COLO829 (cell line): ENCODE data around the gene HIP1.
"Not testable (repeated sequence)": the region's sequence is repeated elsewhere in the genome, so short reads cannot be mapped to it uniquely, and the experiment has no call there.

Experiments
- DNase-seq: peaks from one replicate; pipeline ENCODE4 v3.0.0; 2012; ENCODE audit warnings: low spot score

Gene HIP1

GRCh38 chr7:75738975-75739795 is 444 bp upstream of the HIP1 start:
- DNase-seq: peak; percentile 99

DNA sequence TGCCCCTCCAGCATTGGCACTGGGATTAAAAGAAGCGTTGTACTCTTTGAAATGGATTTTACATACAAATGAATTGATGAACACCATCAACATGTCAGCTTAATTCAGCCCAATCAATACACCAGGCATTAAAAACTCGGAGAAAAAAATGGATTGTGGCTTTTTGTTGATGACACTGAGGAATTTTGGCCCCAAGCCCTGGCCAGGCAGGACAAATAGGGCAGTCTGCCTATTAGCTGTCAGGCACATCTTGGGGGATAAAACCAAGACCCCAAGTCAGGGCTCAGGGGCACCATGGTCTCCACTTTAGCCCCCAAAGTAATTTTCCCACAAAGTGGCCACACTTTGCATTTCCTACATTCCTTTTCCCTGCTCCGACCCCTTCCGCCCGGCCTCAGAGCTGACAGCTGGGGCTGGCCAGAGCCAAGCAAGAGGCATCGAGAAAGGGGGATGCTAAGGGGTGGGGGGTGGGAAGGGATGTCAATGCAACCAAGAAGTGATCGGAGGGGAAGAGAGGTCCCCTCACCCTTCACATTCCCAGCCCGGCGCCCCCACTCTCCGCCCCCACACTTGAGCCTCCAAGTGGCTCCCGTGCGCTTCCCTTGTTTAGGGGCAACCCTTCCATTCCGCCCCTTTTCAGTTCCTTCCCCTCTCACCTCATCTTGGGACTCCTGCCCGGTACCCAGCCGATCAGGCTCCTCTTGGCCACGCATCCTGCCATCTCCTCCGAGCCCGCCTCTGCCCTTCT is 711 bp downstream of the HIP1 start:
- no peak for DNase-seq

GRCh38 chr7:75735581-75736350 is 3.0 kb downstream of the HIP1 start:
- no peak for DNase-seq

GRCh38 chr7:75734586-75735458 is 3.9 kb downstream of the HIP1 start:
- no peak for DNase-seq

- no peak for DNase-seq
These were observed 5.7 kb downstream of the HIP1 start for GRCh38 chr7:75732764-75733630.

- DNase-seq: no peak
These were observed 6.7 kb downstream of the HIP1 start for GRCh38 chr7:75732016-75732521.

DNA sequence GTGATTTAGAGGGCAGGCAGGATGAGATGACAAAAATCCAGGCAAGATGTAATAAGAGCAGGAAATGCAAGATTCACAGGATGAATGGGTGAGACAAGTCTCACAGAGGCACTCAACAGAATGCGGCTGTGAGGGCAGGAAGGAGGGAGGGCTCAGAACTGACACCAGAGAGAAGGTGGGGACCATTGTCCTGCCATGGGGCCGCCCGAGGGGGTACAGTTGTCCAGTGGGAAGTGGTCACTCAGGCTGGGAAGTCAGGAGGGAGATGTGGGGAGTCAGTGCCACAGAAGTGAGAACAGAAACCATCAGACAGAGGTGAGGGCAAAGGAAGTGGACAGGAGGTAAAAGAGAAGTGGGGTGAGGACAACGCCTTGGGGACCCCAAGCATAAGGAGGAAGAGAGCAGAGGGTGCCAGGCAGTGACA is 8.9 kb downstream of the HIP1 start:
- no peak for DNase-seq

- no peak for DNase-seq
These were observed 10.7 kb downstream of the HIP1 start for GRCh38 chr7:75727881-75728593.

DNA sequence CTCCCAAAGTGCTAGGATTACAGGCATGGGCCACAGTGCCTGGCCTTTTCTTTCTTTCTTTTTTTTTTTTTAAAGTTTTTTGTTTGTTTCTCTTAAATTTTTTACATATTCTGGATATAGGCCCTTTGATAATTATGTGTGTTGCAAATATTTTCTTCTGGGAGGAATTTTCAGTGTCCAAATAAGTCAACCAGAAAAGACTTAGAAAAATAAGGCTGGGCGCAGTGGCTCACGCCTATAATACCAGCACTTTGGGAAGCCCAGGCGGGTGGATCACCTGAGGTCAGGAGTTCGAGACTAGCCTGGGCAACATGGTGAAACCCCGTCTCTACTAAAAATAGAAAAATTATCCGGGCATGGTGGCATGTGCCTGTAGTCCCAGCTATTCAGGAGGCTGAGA is 11.4 kb downstream of the HIP1 start:
- not testable (repeated sequence) for DNase-seq

DNA sequence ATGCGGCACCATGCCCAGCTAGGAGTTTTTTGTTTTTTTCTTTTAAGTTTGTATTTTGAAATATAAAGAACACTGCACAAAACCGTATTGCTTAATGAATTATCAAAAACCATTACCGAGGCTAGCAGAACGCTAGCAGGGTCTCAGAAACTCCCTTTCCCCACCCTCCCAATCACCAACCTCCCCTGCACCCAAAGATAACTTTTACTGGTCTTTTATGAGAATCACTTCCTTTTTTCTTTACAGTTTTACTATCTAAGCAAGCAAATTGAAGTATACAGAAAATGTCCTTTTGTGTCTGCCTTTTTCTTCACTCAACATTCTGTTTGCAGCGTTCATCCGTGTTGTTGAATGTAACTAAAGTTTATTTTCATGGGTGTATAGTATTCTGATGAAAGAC is 13.4 kb downstream of the HIP1 start:
- no peak for DNase-seq

DNA sequence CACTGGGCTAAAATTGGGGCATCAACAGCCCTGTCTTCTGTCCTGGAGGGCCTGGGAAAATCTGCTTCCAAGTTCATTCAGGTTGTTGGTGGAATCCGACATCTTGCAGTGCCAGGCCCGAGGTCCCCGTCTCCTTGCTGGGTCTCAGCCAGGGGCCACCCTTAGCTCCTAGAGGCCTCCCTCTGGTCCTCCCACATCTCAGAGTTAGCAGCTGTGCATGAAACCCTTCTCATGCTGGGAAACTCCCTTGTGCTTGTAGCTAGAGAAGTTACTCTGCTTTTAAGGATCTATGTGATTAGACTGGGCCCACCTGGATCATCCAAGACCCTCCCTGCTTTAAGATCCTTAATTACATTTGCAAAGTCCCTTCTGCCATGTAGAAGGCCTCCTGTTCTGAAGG is 15.3 kb downstream of the HIP1 start:
- no peak for DNase-seq

DNA sequence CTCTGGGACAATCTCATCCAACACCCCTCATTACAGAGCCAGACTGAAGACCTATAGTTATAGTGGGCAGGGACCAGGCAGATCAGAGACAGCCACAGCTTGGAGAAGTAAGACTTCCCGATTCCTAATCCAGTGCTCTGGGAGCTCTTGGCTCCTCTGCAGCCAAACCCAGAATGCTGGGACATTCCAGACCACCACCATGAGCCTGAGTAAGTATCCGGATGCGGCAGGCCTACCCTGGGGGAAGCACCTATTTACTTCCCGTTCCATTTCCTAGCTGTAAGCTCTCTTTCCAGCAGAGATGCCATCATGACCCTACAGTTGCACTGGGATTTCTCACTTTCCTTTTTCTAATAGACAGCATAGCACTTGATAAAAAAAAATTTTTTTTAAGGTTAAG is 16.4 kb downstream of the HIP1 start:
- no peak for DNase-seq

GRCh38 chr7:75721922-75722321 is 16.8 kb downstream of the HIP1 start:
- DNase-seq: not testable (repeated sequence)

- DNase-seq: no peak
These were observed 17.3 kb downstream of the HIP1 start for GRCh38 chr7:75721426-75721825.

DNA sequence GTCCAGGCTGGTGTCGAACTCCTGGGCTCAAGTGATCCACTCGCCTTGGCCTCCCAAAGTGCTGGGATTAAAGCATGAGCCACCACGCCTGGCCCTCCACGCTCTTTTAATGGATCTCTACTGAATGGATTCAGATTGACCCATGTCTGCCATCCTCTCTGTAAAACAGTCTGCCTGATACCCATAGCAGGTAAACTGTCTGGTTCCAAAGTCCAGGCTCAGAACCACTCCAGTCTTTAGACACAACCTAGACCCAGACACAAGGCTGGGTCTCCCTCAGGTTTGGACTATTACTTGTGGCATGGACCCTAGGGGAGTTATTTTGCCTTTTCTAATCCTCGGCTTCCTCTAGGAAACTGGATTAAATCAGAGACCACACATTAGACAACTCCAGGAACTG is 19.1 kb downstream of the HIP1 start:
- no peak for DNase-seq

GRCh38 chr7:75718390-75719031 is 20.2 kb downstream of the HIP1 start:
- no peak for DNase-seq

GRCh38 chr7:75717746-75718145 is 21.0 kb downstream of the HIP1 start:
- not testable (repeated sequence) for DNase-seq

- no peak for DNase-seq
These were observed 21.6 kb downstream of the HIP1 start for GRCh38 chr7:75716992-75717626.

DNA sequence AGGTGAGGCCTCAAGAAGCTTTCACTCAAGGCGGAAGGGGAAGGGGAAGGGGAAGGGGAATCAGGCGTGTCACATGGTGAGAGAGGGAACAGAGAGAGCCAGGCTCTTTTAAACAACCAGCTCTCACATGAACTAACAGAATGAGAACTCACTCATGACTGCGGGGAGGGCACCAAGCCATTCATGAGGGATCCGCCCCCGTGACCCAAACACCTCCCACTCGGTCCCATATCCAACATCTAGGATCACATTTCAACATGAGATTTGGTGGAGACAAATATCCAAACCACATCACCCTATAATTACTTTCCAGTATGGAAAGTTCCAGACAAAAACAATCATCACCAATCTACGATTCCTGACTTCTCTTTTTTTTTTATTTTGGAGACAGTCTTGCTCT is 22.9 kb downstream of the HIP1 start:
- DNase-seq: no peak
